HepG2 (cell line): ENCODE data around the gene SLC4A5. TPM values are rescaled to one million over a fixed set of nuclear protein-coding genes. Genes with fewer than 3 reads are reported as not detected.

Experiments
- ATM ChIP-seq: fragments of 450-650 bp; IDR thresholded peaks from 2 replicates; pipeline ENCODE4 v1.7.1; 2017; ENCODE audit warnings: mild to moderate bottlenecking, borderline replicate concordance
- BCL3 ChIP-seq: sonication (generic); formaldehyde crosslinking; IDR thresholded peaks from 2 replicates; pipeline ENCODE4 v1.5.1; 2020; ENCODE audit warnings: mild to moderate bottlenecking, missing genetic modification reagents, moderate library complexity
- DBP ChIP-seq: sonication (generic); formaldehyde crosslinking; IDR thresholded peaks from 2 replicates; pipeline ENCODE4 v1.4.0; 2020; ENCODE audit warnings: missing genetic modification reagents; ENCODE audit errors: not compliant biosample characterization
- ETS1 ChIP-seq: sonication (generic); formaldehyde crosslinking; IDR thresholded peaks from 2 replicates; pipeline ENCODE4 v1.4.0; 2020; ENCODE audit warnings: missing genetic modification reagents
- FIP1L1 ChIP-seq: fragments of 200-400 bp; formaldehyde crosslinking; IDR thresholded peaks from 2 replicates; pipeline ENCODE4 v1.6.1; 2018; ENCODE audit warnings: low read depth, mild to moderate bottlenecking, low read length, moderate library complexity, borderline replicate concordance; ENCODE audit not compliant: insufficient read depth
- FOXA1 ChIP-seq, 2 experiments: fragments of 450-650 bp in 1 of 2; sonication (generic) in 1 of 2; formaldehyde crosslinking in 1 of 2; IDR thresholded peaks; 2 replicates each; pipeline versions ENCODE4 v1.4.0 to v1.6.1; 2016 to 2020; ENCODE audit warnings: missing genetic modification reagents in 1 of 2
- IKZF5 ChIP-seq: IDR thresholded peaks from 2 replicates; pipeline ENCODE4 v1.6.1; 2018; ENCODE audit warnings: missing genetic modification reagents, mild to moderate bottlenecking, missing compliant biosample characterization
- KDM6A ChIP-seq: IDR thresholded peaks from 2 replicates; pipeline ENCODE4 v1.6.1; 2016; ENCODE audit warnings: low read depth
- MXD3 ChIP-seq: IDR thresholded peaks from 2 replicates; pipeline ENCODE4 v1.6.1; 2016; ENCODE audit warnings: mild to moderate bottlenecking, missing biosample characterization, missing genetic modification reagents
- ONECUT2 ChIP-seq: sonication (generic); formaldehyde crosslinking; IDR thresholded peaks from 2 replicates; pipeline ENCODE4 v1.4.0; 2020; ENCODE audit warnings: missing genetic modification reagents
- PHF21A ChIP-seq: sonication (generic); formaldehyde crosslinking; IDR thresholded peaks from 2 replicates; pipeline ENCODE4 v1.5.0; 2020; ENCODE audit warnings: mild to moderate bottlenecking, missing genetic modification reagents
- SMARCE1 ChIP-seq: fragments of 450-650 bp; IDR thresholded peaks from 2 replicates; pipeline ENCODE4 v1.6.1; 2017; ENCODE audit warnings: borderline replicate concordance
- SP4 ChIP-seq: sonication (generic); formaldehyde crosslinking; IDR thresholded peaks from 2 replicates; pipeline ENCODE4 v1.8.1; 2023; ENCODE audit warnings: mild to moderate bottlenecking, missing genetic modification reagents
- ZNF225 ChIP-seq: sonication (generic); formaldehyde crosslinking; IDR thresholded peaks from 2 replicates; pipeline ENCODE4 v1.4.0; 2020; ENCODE audit warnings: mild to moderate bottlenecking, missing genetic modification reagents
- ZNF354B ChIP-seq: sonication (generic); formaldehyde crosslinking; IDR thresholded peaks from 2 replicates; pipeline ENCODE4 v1.8.0; 2022; ENCODE audit warnings: mild to moderate bottlenecking, missing genetic modification reagents
- ZNF572 ChIP-seq: sonication (generic); formaldehyde crosslinking; IDR thresholded peaks from 2 replicates; pipeline ENCODE4 v1.5.1; 2020; ENCODE audit warnings: mild to moderate bottlenecking, missing genetic modification reagents
- ZNF737 ChIP-seq: sonication (generic); formaldehyde crosslinking; IDR thresholded peaks from 2 replicates; pipeline ENCODE4 v1.5.0; 2020; ENCODE audit warnings: missing genetic modification reagents, mild to moderate bottlenecking, borderline replicate concordance
- ZNF839 ChIP-seq: sonication (generic); formaldehyde crosslinking; IDR thresholded peaks from 2 replicates; pipeline ENCODE4 v1.4.0; 2020; ENCODE audit warnings: missing genetic modification reagents, mild to moderate bottlenecking, borderline replicate concordance
- polyA plus RNA-seq, 8 experiments: library from polyadenylated mRNA; depleted of rRNA in 3 of 8; stranded (reverse) in 7 of 8; unstranded in 1 of 8; fragments of >200 nt; fragmentation: Illumina TruSeq in 4 of 8; extraction: Trizol in 4 of 8; gene quantifications; 2 replicates each; pipeline versions ENCODE4 v1.2.1 to v1.2.3, GENCODE V29; 2011 to 2016; ENCODE audit warnings: low read depth in 4 of 8, missing spikeins in 1 of 8, mixed read lengths in 1 of 8; ENCODE audit not compliant: insufficient read depth in 1 of 8
- total RNA-seq, 5 experiments: library from RNA; depleted of rRNA; stranded (reverse); fragments of >200 nt; fragmentation: Illumina TruSeq; extraction: Trizol; gene quantifications; 2 replicates each; pipeline ENCODE4 v1.2.3, GENCODE V29; 2016; ENCODE audit warnings: low read depth in 1 of 5
- TF ChIP-seq, protein P1 (sequence below): sonication (generic); formaldehyde crosslinking; IDR thresholded peaks from 2 replicates; pipeline ENCODE4 v1.9.0; 2021; ENCODE audit warnings: missing genetic modification reagents, borderline replicate concordance
- TF ChIP-seq, protein P2 (sequence below): sonication (generic); formaldehyde crosslinking; IDR thresholded peaks from 2 replicates; pipeline ENCODE4 v1.4.0; 2020; ENCODE audit warnings: mild to moderate bottlenecking, missing genetic modification reagents

SLC4A5 gene
- total and polyA plus RNA-seq, 2 of the 13 experiments (the other 11 are each of a cell fraction or from before 2014, with no cell fraction given) = 0.50 TPM; not detected in 1

DNA sequence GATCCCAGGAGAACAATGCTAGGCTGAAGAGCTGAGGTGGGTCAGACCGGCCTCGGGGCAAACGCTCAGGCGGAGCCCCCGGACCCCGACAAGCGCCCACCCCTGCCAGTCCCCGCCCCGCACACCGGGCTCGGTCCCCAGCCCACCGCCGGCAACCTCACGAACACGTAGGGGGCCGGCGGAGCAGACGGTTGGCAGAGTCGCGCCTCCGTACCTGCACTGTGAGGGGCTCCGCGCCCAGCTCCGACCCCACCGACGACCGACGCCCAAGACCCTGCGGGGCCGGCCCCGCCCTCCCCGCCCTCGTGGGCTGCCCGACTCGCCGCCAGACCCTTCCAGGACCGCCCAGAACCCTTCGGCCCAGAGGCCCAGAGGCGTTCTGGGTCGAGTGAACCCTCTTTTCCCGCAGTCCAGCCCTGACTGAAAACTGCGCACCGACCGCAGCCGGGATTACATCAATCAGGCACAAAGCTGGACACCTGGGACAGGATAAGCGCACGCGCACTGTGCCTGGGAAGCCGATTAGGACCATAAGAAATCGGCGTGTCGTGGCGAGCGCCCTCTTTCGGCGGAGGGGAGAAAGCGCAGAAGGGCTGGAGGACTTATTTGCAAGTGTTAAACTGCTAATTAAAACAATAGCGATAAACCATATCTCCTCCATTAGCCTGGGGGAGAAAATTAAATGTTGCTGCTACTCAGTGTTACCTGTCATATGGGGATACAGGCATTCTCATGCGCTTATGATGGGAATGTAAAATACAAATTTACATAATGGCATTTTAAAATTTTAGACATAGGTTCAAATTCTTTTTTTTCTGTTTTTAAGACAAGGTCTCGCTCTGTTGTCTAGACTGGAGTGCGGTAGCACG is 48.6 kb upstream of the SLC4A5 start (continued):
- no peak for TF ChIP-seq DBP (CRISPR knock-in tag)
- peak; percentile 38 for TF ChIP-seq SP4 (CRISPR knock-in tag)
- peak; percentile 86; the same call in 1 of the 2 replicates for TF ChIP-seq ZNF354B
- TF ChIP-seq ZNF737 (CRISPR knock-in tag) = no peak
- TF ChIP-seq ATM = no peak
- peak; percentile 55 for TF ChIP-seq IKZF5
- TF ChIP-seq FOXA1 (IDR thresholded peaks at IDR 0.05) = no peak
- no peak for TF ChIP-seq FOXA1 (CRISPR knock-in tag; IDR thresholded peaks at IDR 0.05)
- TF ChIP-seq PHF21A = peak; percentile 34; the same call in 1 of the 2 replicates
- peak; percentile 89 for TF ChIP-seq ZNF225
- TF ChIP-seq, protein P1, sequence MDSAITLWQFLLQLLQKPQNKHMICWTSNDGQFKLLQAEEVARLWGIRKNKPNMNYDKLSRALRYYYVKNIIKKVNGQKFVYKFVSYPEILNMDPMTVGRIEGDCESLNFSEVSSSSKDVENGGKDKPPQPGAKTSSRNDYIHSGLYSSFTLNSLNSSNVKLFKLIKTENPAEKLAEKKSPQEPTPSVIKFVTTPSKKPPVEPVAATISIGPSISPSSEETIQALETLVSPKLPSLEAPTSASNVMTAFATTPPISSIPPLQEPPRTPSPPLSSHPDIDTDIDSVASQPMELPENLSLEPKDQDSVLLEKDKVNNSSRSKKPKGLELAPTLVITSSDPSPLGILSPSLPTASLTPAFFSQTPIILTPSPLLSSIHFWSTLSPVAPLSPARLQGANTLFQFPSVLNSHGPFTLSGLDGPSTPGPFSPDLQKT (CRISPR knock-in tag) = 0 out of 2 replicates have a peak, but pooled peaks have one; percentile 11
- peak; percentile 64; the same call in 1 of the 2 replicates for TF ChIP-seq MXD3
- TF ChIP-seq, protein P2, sequence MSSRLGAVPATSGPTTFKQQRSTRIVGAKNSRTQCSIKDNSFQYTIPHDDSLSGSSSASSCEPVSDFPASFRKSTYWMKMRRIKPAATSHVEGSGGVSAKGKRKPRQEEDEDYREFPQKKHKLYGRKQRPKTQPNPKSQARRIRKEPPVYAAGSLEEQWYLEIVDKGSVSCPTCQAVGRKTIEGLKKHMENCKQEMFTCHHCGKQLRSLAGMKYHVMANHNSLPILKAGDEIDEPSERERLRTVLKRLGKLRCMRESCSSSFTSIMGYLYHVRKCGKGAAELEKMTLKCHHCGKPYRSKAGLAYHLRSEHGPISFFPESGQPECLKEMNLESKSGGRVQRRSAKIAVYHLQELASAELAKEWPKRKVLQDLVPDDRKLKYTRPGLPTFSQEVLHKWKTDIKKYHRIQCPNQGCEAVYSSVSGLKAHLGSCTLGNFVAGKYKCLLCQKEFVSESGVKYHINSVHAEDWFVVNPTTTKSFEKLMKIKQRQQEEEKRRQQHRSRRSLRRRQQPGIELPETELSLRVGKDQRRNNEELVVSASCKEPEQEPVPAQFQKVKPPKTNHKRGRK (CRISPR knock-in tag) = peak; percentile 14; the same call in 1 of the 2 replicates
- peak; percentile 96 for TF ChIP-seq ZNF839 (CRISPR knock-in tag)
- no peak; the same call in 1 of the 2 replicates for TF ChIP-seq KDM6A (CRISPR knock-in tag)
- no peak for TF ChIP-seq SMARCE1
- TF ChIP-seq ETS1 (CRISPR knock-in tag) = no peak
- no peak; the same call in 1 of the 2 replicates for TF ChIP-seq BCL3
- TF ChIP-seq ONECUT2 (CRISPR knock-in tag) = 0 out of 2 replicates have a peak, but pooled peaks have one; percentile 2
- TF ChIP-seq FIP1L1 = no peak
- no peak for TF ChIP-seq ZNF572
